Measurements from ENCODE around the gene GPRC5B. TPM values are rescaled to one million over a fixed set of nuclear protein-coding genes. Genes with fewer than 3 reads are reported as not detected.

GPRC5B gene
- 38.6 TPM for total RNA-seq

- H3K9me3 ChIP-seq (ENCODE audit: control insufficient read depth in 3 of 3, low read length in 3 of 3): no peaks in the 10 kb centered on the region
- H3K27ac ChIP-seq (ENCODE audit: low read depth, low read length): peak within 1 kb of the TSS; percentile 89
- H3K36me3 ChIP-seq (ENCODE audit: control insufficient read depth in 3 of 3, insufficient read depth in 3 of 3, low read length in 3 of 3): peaks cover 0 to 9% (median 5%) of the 10 kb centered on the region in 3 donors
- no peaks in the 10 kb centered on the region for H3K27me3 ChIP-seq (ENCODE audit: control insufficient read depth in 3 of 3, insufficient read depth in 3 of 3, low read length in 3 of 3)
- H3K4me1 ChIP-seq (ENCODE audit: control insufficient read depth in 3 of 3, insufficient read depth in 3 of 3, low read length in 3 of 3): peaks cover 28 to 36% (median 33%) of the 10 kb centered on the region in 3 donors
- peak within 1 kb of the TSS; percentile 81 to 97 (median 88) for H3K9ac ChIP-seq (ENCODE audit: low read depth in 1 of 3, low read length in 3 of 3)
- peak within 1 kb of the TSS; percentile 80 to 85 (median 85) for H3K4me3 ChIP-seq (ENCODE audit: low read length in 3 of 3)
Measured at GRCh38 chr16:19884611-19885450, at the start of gene GPRC5B. Gene GPRC5B (minus strand): TSS chr16:19884848. CDS start chr16:19872845, 12,003 bp downstream.

- Histone ChIP-seq H3K4me3 (ENCODE audit: low read length in 3 of 3) (no peak overlapping the region), H3K9ac (ENCODE audit: low read depth in 1 of 3, low read length in 3 of 3) (no peak overlapping the region), H3K27ac (ENCODE audit: low read depth, low read length) (no peak overlapping the region), H3K36me3 (ENCODE audit: control insufficient read depth in 3 of 3, insufficient read depth in 3 of 3, low read length in 3 of 3) (no peaks in the 10 kb centered on the region), H3K9me3 (ENCODE audit: control insufficient read depth in 3 of 3, low read length in 3 of 3) (peaks cover 0 to 2% (median 0%) of the 10 kb centered on the region in 3 donors), H3K4me1 (ENCODE audit: control insufficient read depth in 3 of 3, insufficient read depth in 3 of 3, low read length in 3 of 3) (no peaks in the 10 kb centered on the region), H3K27me3 (ENCODE audit: control insufficient read depth in 3 of 3, insufficient read depth in 3 of 3, low read length in 3 of 3) (peaks cover 0 to 8% (median 3%) of the 10 kb centered on the region in 3 donors)
Measured at GRCh38 chr16:19933740-19934139, 49.1 kb upstream of the GPRC5B start.

- Histone ChIP-seq H3K4me1 (ENCODE audit: control insufficient read depth in 3 of 3, insufficient read depth in 3 of 3, low read length in 3 of 3) (no peaks in the 10 kb centered on the region), H3K9me3 (ENCODE audit: control insufficient read depth in 3 of 3, low read length in 3 of 3) (no peaks in the 10 kb centered on the region), H3K9ac (ENCODE audit: low read depth in 1 of 3, low read length in 3 of 3) (no peak overlapping the region), H3K36me3 (ENCODE audit: control insufficient read depth in 3 of 3, insufficient read depth in 3 of 3, low read length in 3 of 3) (no peaks in the 10 kb centered on the region), H3K27ac (ENCODE audit: low read depth, low read length) (no peak overlapping the region), H3K27me3 (ENCODE audit: control insufficient read depth in 3 of 3, insufficient read depth in 3 of 3, low read length in 3 of 3) (peaks cover 0 to 8% (median 3%) of the 10 kb centered on the region in 3 donors), H3K4me3 (ENCODE audit: low read length in 3 of 3) (no peak overlapping the region)
Measured at GRCh38 chr16:19929062-19929511, 44.4 kb upstream of the GPRC5B start.

GRCh38 chr16:19928432-19928831 is 43.8 kb upstream of the GPRC5B start:
- H3K9me3 ChIP-seq (ENCODE audit: control insufficient read depth in 3 of 3, low read length in 3 of 3): peaks cover 0 to 2% (median 0%) of the 10 kb centered on the region in 3 donors
- no peaks in the 10 kb centered on the region for H3K36me3 ChIP-seq (ENCODE audit: control insufficient read depth in 3 of 3, insufficient read depth in 3 of 3, low read length in 3 of 3)
- H3K27ac ChIP-seq (ENCODE audit: low read depth, low read length): no peak overlapping the region
- H3K9ac ChIP-seq (ENCODE audit: low read depth in 1 of 3, low read length in 3 of 3): no peak overlapping the region
- H3K27me3 ChIP-seq (ENCODE audit: control insufficient read depth in 3 of 3, insufficient read depth in 3 of 3, low read length in 3 of 3): peaks cover 0 to 4% (median 3%) of the 10 kb centered on the region in 3 donors
- no peak overlapping the region for H3K4me3 ChIP-seq (ENCODE audit: low read length in 3 of 3)
- no peaks in the 10 kb centered on the region for H3K4me1 ChIP-seq (ENCODE audit: control insufficient read depth in 3 of 3, insufficient read depth in 3 of 3, low read length in 3 of 3)

GRCh38 chr16:19926449-19927390 is 42.1 kb upstream of the GPRC5B start:
- Histone ChIP-seq H3K9me3 (ENCODE audit: control insufficient read depth in 3 of 3, low read length in 3 of 3) (peaks cover 0 to 3% (median 0%) of the 10 kb centered on the region in 3 donors), H3K9ac (ENCODE audit: low read depth in 1 of 3, low read length in 3 of 3) (no peak overlapping the region), H3K27ac (ENCODE audit: low read depth, low read length) (no peak overlapping the region), H3K4me3 (ENCODE audit: low read length in 3 of 3) (no peak overlapping the region), H3K4me1 (ENCODE audit: control insufficient read depth in 3 of 3, insufficient read depth in 3 of 3, low read length in 3 of 3) (no peaks in the 10 kb centered on the region), H3K36me3 (ENCODE audit: control insufficient read depth in 3 of 3, insufficient read depth in 3 of 3, low read length in 3 of 3) (no peaks in the 10 kb centered on the region), H3K27me3 (ENCODE audit: control insufficient read depth in 3 of 3, insufficient read depth in 3 of 3, low read length in 3 of 3) (peaks cover 0 to 3% (median 0%) of the 10 kb centered on the region in 3 donors)

- Histone ChIP-seq H3K9me3 (ENCODE audit: control insufficient read depth in 3 of 3, low read length in 3 of 3) (peaks cover 0 to 3% (median 0%) of the 10 kb centered on the region in 3 donors), H3K36me3 (ENCODE audit: control insufficient read depth in 3 of 3, insufficient read depth in 3 of 3, low read length in 3 of 3) (no peaks in the 10 kb centered on the region), H3K4me1 (ENCODE audit: control insufficient read depth in 3 of 3, insufficient read depth in 3 of 3, low read length in 3 of 3) (no peaks in the 10 kb centered on the region), H3K9ac (ENCODE audit: low read depth in 1 of 3, low read length in 3 of 3) (no peak overlapping the region), H3K27ac (ENCODE audit: low read depth, low read length) (no peak overlapping the region), H3K4me3 (ENCODE audit: low read length in 3 of 3) (no peak overlapping the region), H3K27me3 (ENCODE audit: control insufficient read depth in 3 of 3, insufficient read depth in 3 of 3, low read length in 3 of 3) (peaks cover 0 to 2% (median 0%) of the 10 kb centered on the region in 3 donors)
Measured at GRCh38 chr16:19923396-19923795, 38.7 kb upstream of the GPRC5B start.

- H3K4me1 ChIP-seq (ENCODE audit: control insufficient read depth in 3 of 3, insufficient read depth in 3 of 3, low read length in 3 of 3): no peaks in the 10 kb centered on the region
- peaks cover 0 to 3% (median 0%) of the 10 kb centered on the region in 3 donors for H3K9me3 ChIP-seq (ENCODE audit: control insufficient read depth in 3 of 3, low read length in 3 of 3)
- H3K27me3 ChIP-seq (ENCODE audit: control insufficient read depth in 3 of 3, insufficient read depth in 3 of 3, low read length in 3 of 3): peaks cover 0 to 5% (median 4%) of the 10 kb centered on the region in 3 donors
- H3K9ac ChIP-seq (ENCODE audit: low read depth in 1 of 3, low read length in 3 of 3): no peak overlapping the region
- no peak overlapping the region for H3K27ac ChIP-seq (ENCODE audit: low read depth, low read length)
- no peak overlapping the region for H3K4me3 ChIP-seq (ENCODE audit: low read length in 3 of 3)
- no peaks in the 10 kb centered on the region for H3K36me3 ChIP-seq (ENCODE audit: control insufficient read depth in 3 of 3, insufficient read depth in 3 of 3, low read length in 3 of 3)
Measured at GRCh38 chr16:19919142-19919541, 34.5 kb upstream of the GPRC5B start.

- H3K36me3 ChIP-seq (ENCODE audit: control insufficient read depth in 3 of 3, insufficient read depth in 3 of 3, low read length in 3 of 3): no peaks in the 10 kb centered on the region
- no peaks in the 10 kb centered on the region for H3K9me3 ChIP-seq (ENCODE audit: control insufficient read depth in 3 of 3, low read length in 3 of 3)
- no peak overlapping the region for H3K27ac ChIP-seq (ENCODE audit: low read depth, low read length)
- H3K4me1 ChIP-seq (ENCODE audit: control insufficient read depth in 3 of 3, insufficient read depth in 3 of 3, low read length in 3 of 3): no peaks in the 10 kb centered on the region
- H3K4me3 ChIP-seq (ENCODE audit: low read length in 3 of 3): no peak overlapping the region
- H3K27me3 ChIP-seq (ENCODE audit: control insufficient read depth in 3 of 3, insufficient read depth in 3 of 3, low read length in 3 of 3): peaks cover 0 to 4% (median 4%) of the 10 kb centered on the region in 3 donors
- H3K9ac ChIP-seq (ENCODE audit: low read depth in 1 of 3, low read length in 3 of 3): no peak overlapping the region
Measured at GRCh38 chr16:19916064-19916463, 31.4 kb upstream of the GPRC5B start.

GRCh38 chr16:19914877-19915276 is 30.2 kb upstream of the GPRC5B start:
- Histone ChIP-seq H3K9ac (ENCODE audit: low read depth in 1 of 3, low read length in 3 of 3) (no peak overlapping the region), H3K27ac (ENCODE audit: low read depth, low read length) (no peak overlapping the region), H3K36me3 (ENCODE audit: control insufficient read depth in 3 of 3, insufficient read depth in 3 of 3, low read length in 3 of 3) (no peaks in the 10 kb centered on the region), H3K4me3 (ENCODE audit: low read length in 3 of 3) (no peak overlapping the region), H3K27me3 (ENCODE audit: control insufficient read depth in 3 of 3, insufficient read depth in 3 of 3, low read length in 3 of 3) (peaks cover 0 to 4% (median 2%) of the 10 kb centered on the region in 3 donors), H3K4me1 (ENCODE audit: control insufficient read depth in 3 of 3, insufficient read depth in 3 of 3, low read length in 3 of 3) (no peaks in the 10 kb centered on the region), H3K9me3 (ENCODE audit: control insufficient read depth in 3 of 3, low read length in 3 of 3) (no peaks in the 10 kb centered on the region)

Measured in skeletal muscle tissue (tissue), 4 donors.